ENCODE measurements around the gene PPIAL4G. TPM values are rescaled to one million over a fixed set of nuclear protein-coding genes. Genes with fewer than 3 reads are reported as not detected.
"Not testable (repeated sequence)": the region's sequence is repeated elsewhere in the genome, so short reads cannot be mapped to it uniquely, and the experiment has no call there.

The PPIAL4G gene
- not detected in 2 replicates for total RNA-seq (2012; rRNA removed)

DNA sequence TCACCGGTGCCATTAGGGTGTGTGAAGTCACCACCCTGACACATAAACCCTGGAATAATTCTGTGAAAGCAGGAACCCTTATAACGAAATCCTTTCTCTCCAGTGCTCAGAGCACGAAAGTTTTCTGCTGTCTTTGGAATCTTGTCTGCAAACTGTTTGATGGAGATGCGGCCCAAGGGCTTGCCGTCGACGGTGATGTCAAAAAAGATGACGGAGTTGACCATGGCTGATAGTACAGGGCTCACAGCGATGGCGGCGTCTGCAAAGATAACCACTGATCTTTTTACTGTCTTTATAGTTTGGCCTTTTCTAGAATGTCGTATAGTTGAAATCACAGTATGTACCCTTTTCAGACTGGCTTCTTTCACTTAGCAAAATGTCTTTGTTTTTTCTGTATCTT is at the start of gene PPIAL4G:
PPIAL4G (minus strand) TSS at position 274 of the 400 bp plus-strand sequence; CDS start at position 224, 50 bp downstream.
- not testable (repeated sequence) for H3K4me3 ChIP-seq (ENCODE audit: low read length); H3K4me1 ChIP-seq (ENCODE audit: control insufficient read depth, insufficient read depth, low read length); H3K9ac ChIP-seq (ENCODE audit: low read depth, low read length); H3K9me3 ChIP-seq (replicated peaks; ENCODE audit: low read length); H3K27me3 ChIP-seq (ENCODE audit: control insufficient read depth, insufficient read depth, low read length); H3K36me3 ChIP-seq (ENCODE audit: insufficient read depth, low read length); H3K4me2 ChIP-seq (ENCODE audit: low read length)

DNA sequence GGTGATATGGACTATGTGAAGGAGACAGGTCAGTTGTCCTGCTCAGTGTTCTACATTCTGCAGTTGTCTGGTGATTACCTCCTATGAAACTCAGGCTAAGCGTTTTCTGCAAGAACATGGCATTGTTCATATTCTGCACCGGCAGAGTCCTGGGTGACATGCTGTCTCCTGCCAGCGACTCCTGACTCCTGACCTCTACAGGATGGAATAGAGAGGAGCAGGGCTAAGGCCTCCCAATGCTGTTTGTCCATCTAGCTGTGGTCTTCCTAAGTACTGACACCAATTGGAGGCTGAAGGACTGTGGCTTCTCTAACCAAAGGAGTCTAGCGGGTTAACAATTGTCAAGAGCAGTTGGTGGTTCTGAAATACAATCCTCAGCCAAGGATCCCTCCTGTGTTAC is 49.1 kb upstream of the PPIAL4G start:
- H3K9ac ChIP-seq (ENCODE audit: low read depth, low read length); H3K9me3 ChIP-seq (replicated peaks; ENCODE audit: low read length); H3K27me3 ChIP-seq (ENCODE audit: control insufficient read depth, insufficient read depth, low read length); H3K4me3 ChIP-seq (ENCODE audit: low read length); H3K4me1 ChIP-seq (ENCODE audit: control insufficient read depth, insufficient read depth, low read length); H3K36me3 ChIP-seq (ENCODE audit: insufficient read depth, low read length); H3K4me2 ChIP-seq (ENCODE audit: low read length): not testable (repeated sequence)

DNA sequence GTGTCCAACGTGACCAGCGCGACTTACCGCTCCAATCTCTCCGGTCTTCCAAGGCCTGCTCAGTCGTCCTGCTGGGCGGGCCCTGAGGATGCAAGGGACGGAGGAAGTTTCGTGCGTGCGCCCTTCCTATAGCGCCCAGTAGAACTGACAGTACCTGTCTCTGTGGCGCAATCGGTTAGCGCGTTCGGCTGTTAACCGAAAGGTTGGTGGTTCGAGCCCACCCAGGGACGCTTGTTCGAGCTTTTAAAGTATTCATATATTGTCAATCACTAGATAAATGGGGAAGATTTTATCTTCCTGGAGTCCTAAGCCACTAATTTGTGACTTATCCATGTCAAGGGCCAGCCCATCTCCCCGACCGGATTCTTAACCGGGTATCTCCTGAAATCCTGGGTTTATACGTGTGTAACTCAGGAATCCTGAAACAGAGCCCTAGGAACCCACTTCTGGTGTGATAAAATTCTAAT is 46.0 kb upstream of the PPIAL4G start:
- peak overlapping the region; percentile 41 for H3K4me2 ChIP-seq (ENCODE audit: low read length)
- H3K9me3 ChIP-seq (replicated peaks; ENCODE audit: low read length); H3K4me1 ChIP-seq (ENCODE audit: control insufficient read depth, insufficient read depth, low read length); H3K27me3 ChIP-seq (ENCODE audit: control insufficient read depth, insufficient read depth, low read length); H3K4me3 ChIP-seq (ENCODE audit: low read length); H3K9ac ChIP-seq (ENCODE audit: low read depth, low read length); H3K36me3 ChIP-seq (ENCODE audit: insufficient read depth, low read length): not testable (repeated sequence)

DNA sequence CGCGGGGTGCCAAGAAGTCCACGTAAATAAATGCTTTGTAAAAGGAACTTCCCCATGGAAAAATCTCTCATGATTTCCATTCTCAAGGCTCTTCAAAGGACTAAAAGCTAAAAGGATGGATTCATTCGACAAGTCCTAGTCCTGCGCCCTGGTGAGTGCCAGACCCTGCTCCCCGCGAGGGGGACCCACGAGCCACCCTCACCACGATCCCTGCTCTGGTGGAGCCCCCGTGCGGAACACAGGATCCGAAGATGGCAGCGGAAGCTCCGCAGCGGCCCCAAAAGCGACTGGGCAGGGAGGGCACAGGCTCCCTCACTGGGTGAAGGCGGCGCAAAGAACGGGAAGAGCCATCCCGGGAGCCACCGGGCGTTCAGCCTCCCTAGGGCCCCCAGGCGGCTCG is 45.5 kb upstream of the PPIAL4G start:
- not testable (repeated sequence) for H3K27me3 ChIP-seq (ENCODE audit: control insufficient read depth, insufficient read depth, low read length); H3K9ac ChIP-seq (ENCODE audit: low read depth, low read length); H3K4me2 ChIP-seq (ENCODE audit: low read length); H3K9me3 ChIP-seq (replicated peaks; ENCODE audit: low read length); H3K4me1 ChIP-seq (ENCODE audit: control insufficient read depth, insufficient read depth, low read length); H3K36me3 ChIP-seq (ENCODE audit: insufficient read depth, low read length); H3K4me3 ChIP-seq (ENCODE audit: low read length)

DNA sequence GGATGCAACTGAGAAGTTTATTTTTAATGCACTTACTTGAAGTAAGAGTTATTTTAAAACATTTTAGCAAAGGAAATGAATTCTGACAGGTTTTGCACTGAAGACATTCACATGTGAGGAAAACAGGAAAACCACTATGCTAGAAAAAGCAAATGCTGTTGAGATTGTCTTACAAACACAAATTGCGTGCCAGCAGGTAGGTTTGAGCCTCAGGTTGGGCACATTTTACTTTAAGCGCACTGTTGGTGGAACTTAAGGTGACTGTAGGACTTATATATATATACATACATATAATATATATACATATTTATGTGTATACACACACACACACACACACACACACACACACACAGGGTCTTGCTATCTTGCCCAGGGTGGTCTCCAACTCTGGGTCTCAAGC is 43.5 kb upstream of the PPIAL4G start:
- H3K4me2 ChIP-seq (ENCODE audit: low read length); H3K27me3 ChIP-seq (ENCODE audit: control insufficient read depth, insufficient read depth, low read length); H3K36me3 ChIP-seq (ENCODE audit: insufficient read depth, low read length); H3K4me3 ChIP-seq (ENCODE audit: low read length); H3K9ac ChIP-seq (ENCODE audit: low read depth, low read length); H3K4me1 ChIP-seq (ENCODE audit: control insufficient read depth, insufficient read depth, low read length); H3K9me3 ChIP-seq (replicated peaks; ENCODE audit: low read length): not testable (repeated sequence)

DNA sequence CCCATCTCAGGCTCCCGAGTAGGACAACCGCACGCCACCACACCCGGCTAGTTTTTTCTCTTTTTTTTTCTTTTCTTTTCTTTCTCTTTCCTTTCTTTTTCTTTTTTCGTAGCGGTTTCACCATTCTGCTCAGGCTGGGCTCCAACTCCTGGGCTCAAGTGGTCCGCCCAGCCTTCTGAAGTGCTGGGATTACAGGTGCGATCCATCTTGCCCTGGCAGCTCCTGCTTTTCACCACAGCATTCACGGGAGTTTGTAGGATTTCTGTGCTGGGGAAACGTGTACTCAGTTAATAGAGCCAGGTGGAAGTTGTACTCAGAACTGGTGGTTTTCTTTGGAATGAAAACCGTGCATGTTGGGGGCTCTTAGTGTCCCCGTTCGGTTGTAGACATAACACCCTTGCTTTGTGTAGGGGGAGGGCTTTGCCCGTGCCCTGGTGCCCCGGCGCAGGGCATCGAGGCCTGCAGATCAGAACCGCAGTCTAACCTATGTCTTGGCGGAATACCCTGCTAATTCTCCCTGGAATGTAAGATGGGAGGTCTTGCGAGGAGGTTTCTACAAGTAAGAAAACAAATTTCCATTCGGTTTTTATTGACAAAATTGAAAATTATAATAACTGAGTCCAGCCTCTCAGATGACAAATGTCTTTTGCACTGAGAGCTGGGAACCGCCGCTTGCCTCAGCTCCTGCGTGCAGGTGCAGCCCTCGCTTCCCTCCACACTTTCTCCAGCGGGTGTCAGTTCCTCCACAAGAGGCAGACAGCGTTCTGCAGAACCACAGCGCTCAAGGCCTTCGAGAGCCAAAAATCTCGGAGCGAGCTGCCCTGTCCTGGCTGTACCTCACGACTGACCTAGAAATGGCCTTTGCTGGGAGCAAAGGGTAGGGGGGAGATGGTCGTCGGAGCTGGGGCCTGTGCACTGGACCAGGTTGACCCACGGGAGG is 40.4 kb upstream of the PPIAL4G start:
- H3K4me3 ChIP-seq (ENCODE audit: low read length); H3K9ac ChIP-seq (ENCODE audit: low read depth, low read length); H3K36me3 ChIP-seq (ENCODE audit: insufficient read depth, low read length); H3K27me3 ChIP-seq (ENCODE audit: control insufficient read depth, insufficient read depth, low read length); H3K4me2 ChIP-seq (ENCODE audit: low read length); H3K4me1 ChIP-seq (ENCODE audit: control insufficient read depth, insufficient read depth, low read length); H3K9me3 ChIP-seq (replicated peaks; ENCODE audit: low read length): not testable (repeated sequence)

DNA sequence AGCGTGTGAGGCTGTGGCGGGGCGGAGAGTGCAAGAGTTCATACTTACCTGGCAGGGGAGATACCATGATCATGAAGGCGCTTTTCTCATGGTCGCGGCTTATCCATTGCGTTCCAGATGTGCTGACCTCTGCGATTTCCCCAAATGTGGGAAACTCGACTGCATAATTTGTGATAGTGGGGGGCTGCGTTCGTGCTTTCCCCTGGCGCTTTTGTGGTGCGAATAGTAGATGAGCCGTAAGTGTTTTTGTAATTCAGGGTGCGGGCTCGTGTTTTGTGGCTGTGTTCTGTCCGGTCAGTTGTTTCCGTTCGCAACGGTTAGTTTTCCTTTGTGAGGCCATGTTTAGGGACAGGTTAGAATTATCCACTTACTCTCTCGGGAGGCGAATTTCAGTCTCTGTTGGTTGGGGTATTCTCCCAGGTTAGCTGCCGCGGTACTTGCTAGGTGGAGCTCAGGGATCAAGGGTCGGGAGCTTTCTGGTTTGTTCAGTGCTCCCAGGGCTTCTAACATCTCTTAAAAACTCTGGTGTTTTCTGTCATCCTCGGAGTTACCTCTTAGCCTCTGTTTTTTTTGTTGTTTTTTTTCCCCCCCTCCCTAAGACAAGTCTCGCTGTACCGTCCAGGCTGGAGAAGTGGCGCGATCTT is 39.6 kb upstream of the PPIAL4G start:
- not testable (repeated sequence) for H3K36me3 ChIP-seq (ENCODE audit: insufficient read depth, low read length); H3K9me3 ChIP-seq (replicated peaks; ENCODE audit: low read length); H3K4me1 ChIP-seq (ENCODE audit: control insufficient read depth, insufficient read depth, low read length); H3K9ac ChIP-seq (ENCODE audit: low read depth, low read length); H3K27me3 ChIP-seq (ENCODE audit: control insufficient read depth, insufficient read depth, low read length)
- H3K4me3 ChIP-seq (ENCODE audit: low read length), result peak overlapping the region; percentile 44
- peak overlapping the region; percentile 41 for H3K4me2 ChIP-seq (ENCODE audit: low read length)

DNA sequence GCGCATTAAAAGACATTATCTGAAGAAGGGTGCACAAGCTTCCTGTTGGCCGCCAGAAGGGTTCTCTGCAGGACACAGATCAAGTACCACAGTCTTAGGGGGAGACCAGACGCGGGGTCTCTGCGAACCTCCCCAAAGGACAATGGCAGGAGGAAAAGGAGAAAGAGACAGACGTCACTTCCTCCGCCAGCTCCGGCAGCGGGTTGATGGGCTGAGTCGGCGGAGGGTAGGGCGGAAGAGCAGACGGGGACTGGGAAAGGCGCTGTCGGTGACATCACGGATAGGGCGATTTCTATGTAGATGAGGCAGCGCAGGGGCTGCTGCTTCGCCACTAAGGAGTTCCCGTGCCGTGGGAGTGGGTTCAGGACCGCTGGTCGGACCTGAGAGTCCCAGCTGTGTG is 39.0 kb upstream of the PPIAL4G start:
- H3K36me3 ChIP-seq (ENCODE audit: insufficient read depth, low read length); H3K4me1 ChIP-seq (ENCODE audit: control insufficient read depth, insufficient read depth, low read length); H3K27me3 ChIP-seq (ENCODE audit: control insufficient read depth, insufficient read depth, low read length); H3K9ac ChIP-seq (ENCODE audit: low read depth, low read length); H3K9me3 ChIP-seq (replicated peaks; ENCODE audit: low read length): not testable (repeated sequence)
- Histone ChIP-seq H3K4me3 (ENCODE audit: low read length) (peak overlapping the region; percentile 55), H3K4me2 (ENCODE audit: low read length) (peak overlapping the region; percentile 64)

DNA sequence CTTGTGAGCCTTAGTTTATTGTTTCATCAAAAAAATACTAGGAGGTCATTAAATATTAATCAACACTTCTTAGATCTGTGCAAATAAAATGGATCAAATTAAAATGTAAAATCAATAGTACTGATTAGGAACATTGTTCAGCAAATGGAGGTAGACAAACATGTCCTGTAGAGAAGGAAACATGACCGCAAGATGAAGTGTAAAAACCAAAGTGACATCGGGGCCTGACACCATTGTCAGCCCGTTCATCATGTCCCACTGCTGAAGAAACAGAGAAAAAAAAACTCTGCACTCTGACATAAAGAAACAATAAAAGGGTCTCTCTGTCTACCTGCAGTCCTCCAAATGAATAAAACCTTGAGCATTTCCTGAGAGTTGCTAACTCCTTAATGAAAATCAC is 31.2 kb upstream of the PPIAL4G start:
- not testable (repeated sequence) for H3K4me1 ChIP-seq (ENCODE audit: control insufficient read depth, insufficient read depth, low read length); H3K4me2 ChIP-seq (ENCODE audit: low read length); H3K27me3 ChIP-seq (ENCODE audit: control insufficient read depth, insufficient read depth, low read length); H3K9ac ChIP-seq (ENCODE audit: low read depth, low read length); H3K9me3 ChIP-seq (replicated peaks; ENCODE audit: low read length); H3K4me3 ChIP-seq (ENCODE audit: low read length); H3K36me3 ChIP-seq (ENCODE audit: insufficient read depth, low read length)

DNA sequence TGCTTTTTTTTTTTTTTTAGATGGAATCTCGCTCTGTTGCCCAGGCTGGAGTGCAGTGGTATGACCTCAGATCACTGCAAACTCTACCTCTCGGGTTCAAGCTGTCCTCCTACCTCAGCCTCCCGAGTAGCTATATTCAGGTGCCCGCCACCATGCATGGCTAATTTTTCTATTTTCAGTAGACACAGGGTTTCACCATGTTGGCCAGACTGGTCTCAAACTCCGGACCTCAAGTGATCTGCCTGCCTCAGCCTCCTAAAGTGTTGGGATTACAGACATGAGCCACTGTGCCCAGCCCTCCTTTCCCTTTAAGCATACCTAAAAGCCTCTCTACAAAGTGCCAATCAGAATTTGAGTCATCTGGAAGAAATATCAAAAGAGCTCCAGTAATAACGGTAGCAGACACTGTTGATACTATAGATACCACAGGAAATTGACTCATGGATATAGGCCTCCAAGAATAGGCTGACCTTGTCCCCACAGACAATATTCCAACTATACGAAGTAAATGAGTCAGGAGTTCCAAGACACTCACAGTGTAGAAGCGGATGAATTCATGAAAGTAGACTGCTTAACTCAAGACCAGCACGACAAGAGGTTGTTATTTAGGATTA is 29.6 kb upstream of the PPIAL4G start:
- H3K4me3 ChIP-seq (ENCODE audit: low read length); H3K36me3 ChIP-seq (ENCODE audit: insufficient read depth, low read length); H3K4me2 ChIP-seq (ENCODE audit: low read length); H3K9ac ChIP-seq (ENCODE audit: low read depth, low read length); H3K9me3 ChIP-seq (replicated peaks; ENCODE audit: low read length); H3K4me1 ChIP-seq (ENCODE audit: control insufficient read depth, insufficient read depth, low read length); H3K27me3 ChIP-seq (ENCODE audit: control insufficient read depth, insufficient read depth, low read length): not testable (repeated sequence)

DNA sequence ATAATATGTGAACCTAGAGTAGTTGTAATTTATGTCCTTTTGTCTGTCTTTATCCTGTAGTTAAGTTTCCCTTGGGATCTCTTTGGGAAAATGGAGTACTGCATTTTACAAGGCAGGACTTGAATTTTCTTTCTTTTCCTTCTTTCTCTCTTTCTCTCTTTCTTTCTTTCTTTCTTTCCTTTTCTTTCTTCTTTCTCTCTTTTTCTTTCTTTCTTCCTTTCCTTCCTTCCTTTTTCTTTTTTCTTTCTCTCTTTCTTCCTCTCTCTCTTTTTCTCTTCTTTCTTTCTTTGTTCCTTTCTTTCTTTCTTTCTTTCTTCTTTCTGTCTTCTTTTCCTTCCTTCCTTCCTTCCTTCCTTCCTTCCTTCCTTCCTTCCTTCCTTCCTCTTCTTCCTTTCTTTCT is 10.8 kb upstream of the PPIAL4G start:
- not testable (repeated sequence) for H3K36me3 ChIP-seq (ENCODE audit: insufficient read depth, low read length); H3K4me2 ChIP-seq (ENCODE audit: low read length); H3K4me3 ChIP-seq (ENCODE audit: low read length); H3K4me1 ChIP-seq (ENCODE audit: control insufficient read depth, insufficient read depth, low read length); H3K27me3 ChIP-seq (ENCODE audit: control insufficient read depth, insufficient read depth, low read length); H3K9me3 ChIP-seq (replicated peaks; ENCODE audit: low read length); H3K9ac ChIP-seq (ENCODE audit: low read depth, low read length)

Data from skeletal muscle satellite cell (primary cell).